ENCODE results near the gene FMN1.

Gene FMN1

GRCh38 chr15:32824777-32825176, 369.7 kb downstream of the FMN1 start:
- no peak for DNase-seq (ENCODE audit: low read depth)

- DNase-seq (ENCODE audit: low read depth) = no peak
These were observed 370.8 kb downstream of the FMN1 start for GRCh38 chr15:32823750-32824149.

- no peak for DNase-seq (ENCODE audit: low read depth)
These were observed 371.8 kb downstream of the FMN1 start for GRCh38 chr15:32822739-32823138.

- no peak for DNase-seq (ENCODE audit: low read depth)
These were observed 375.1 kb downstream of the FMN1 start for GRCh38 chr15:32819448-32819847.

GRCh38 chr15:32818758-32819447, 375.6 kb downstream of the FMN1 start:
- no peak for DNase-seq (ENCODE audit: low read depth)

GRCh38 chr15:32817577-32817976, 376.9 kb downstream of the FMN1 start:
- no peak for DNase-seq (ENCODE audit: low read depth)

GRCh38 chr15:32807331-32807730, 387.2 kb downstream of the FMN1 start:
- DNase-seq (ENCODE audit: low read depth) = no peak

- no peak for DNase-seq (ENCODE audit: low read depth)
These were observed 390.9 kb downstream of the FMN1 start for GRCh38 chr15:32803631-32804030.

GRCh38 chr15:32802286-32802936, 392.1 kb downstream of the FMN1 start:
- no peak for DNase-seq (ENCODE audit: low read depth)

- DNase-seq (ENCODE audit: low read depth) = no peak
These were observed 394.5 kb downstream of the FMN1 start for GRCh38 chr15:32799936-32800535.

- DNase-seq (ENCODE audit: low read depth) = no peak
These were observed 397.7 kb downstream of the FMN1 start for GRCh38 chr15:32796856-32797255.

- no peak for DNase-seq (ENCODE audit: low read depth)
These were observed 399.5 kb downstream of the FMN1 start for GRCh38 chr15:32794973-32795372.

- no peak for DNase-seq (ENCODE audit: low read depth)
These were observed 402.1 kb downstream of the FMN1 start for GRCh38 chr15:32792436-32792835.

GRCh38 chr15:32790352-32790999, 404.0 kb downstream of the FMN1 start:
- no peak for DNase-seq (ENCODE audit: low read depth)

- DNase-seq (ENCODE audit: low read depth) = no peak
These were observed 406.6 kb downstream of the FMN1 start for GRCh38 chr15:32787949-32788348.

GRCh38 chr15:32786906-32787305, 407.6 kb downstream of the FMN1 start:
- no peak for DNase-seq (ENCODE audit: low read depth)

- DNase-seq (ENCODE audit: low read depth) = no peak
These were observed 409.9 kb downstream of the FMN1 start for GRCh38 chr15:32784581-32784980.

- no peak for DNase-seq (ENCODE audit: low read depth)
These were observed 412.7 kb downstream of the FMN1 start for GRCh38 chr15:32781781-32782180.

- no peak for DNase-seq (ENCODE audit: low read depth)
These were observed 415.9 kb downstream of the FMN1 start for GRCh38 chr15:32778391-32779176.

- DNase-seq (ENCODE audit: low read depth) = no peak
These were observed 419.4 kb downstream of the FMN1 start for GRCh38 chr15:32775103-32775502.

GRCh38 chr15:32774022-32774421, 420.5 kb downstream of the FMN1 start:
- DNase-seq (ENCODE audit: low read depth) = no peak

GRCh38 chr15:32767236-32767635, 427.3 kb downstream of the FMN1 start:
- no peak for DNase-seq (ENCODE audit: low read depth)
